DND-41 (cell line): ENCODE data around the gene ABTB1.

Experiments used
- ATAC-seq: fragments of 200-7000 bp; cut with Tn5 transposase; 3 replicates; pipeline ENCODE4 v1.9.1; 2021; ENCODE audit warnings: low read depth; ENCODE audit not compliant: insufficient read depth
- DNase-seq: peaks from one replicate; pipeline ENCODE4 v3.0.0-alpha.2; 2020
- H2AFZ ChIP-seq: 2 replicates; pipeline ENCODE4 v1.6.0; 2012; ENCODE audit warnings: low read depth, low read length
- H3K27ac ChIP-seq: 2 replicates; pipeline ENCODE4 v1.5.1; 2012; ENCODE audit warnings: low read length, inconsistent platforms
- H3K27me3 ChIP-seq: fragments of 200-600 bp; sonication (generic); 2 replicates; pipeline ENCODE4 v1.6.0; 2012; ENCODE audit warnings: low read length, mild to moderate bottlenecking, inconsistent platforms; ENCODE audit not compliant: insufficient read depth, poor library complexity
- H3K36me3 ChIP-seq: 2 replicates; pipeline ENCODE4 v1.5.1; 2012; ENCODE audit warnings: low read length, inconsistent platforms; ENCODE audit not compliant: insufficient read depth
- H3K4me1 ChIP-seq: 2 replicates; pipeline ENCODE4 v1.5.1; 2012; ENCODE audit warnings: mild to moderate bottlenecking, low read length; ENCODE audit not compliant: insufficient read depth
- H3K4me2 ChIP-seq: 2 replicates; pipeline ENCODE4 v1.6.0; 2012; ENCODE audit warnings: mild to moderate bottlenecking, moderate library complexity, low read length, inconsistent platforms; ENCODE audit not compliant: insufficient read depth
- H3K4me3 ChIP-seq, 2 experiments: fragments of 200-600 bp in 1 of 2; shearing (Covaris generic) in 1 of 2; 2 replicates each; pipeline ENCODE4 v1.5.1; 2012 to 2016; ENCODE audit warnings: inconsistent platforms in 2 of 2, low read length in 2 of 2, mild to moderate bottlenecking in 2 of 2, low read depth in 1 of 2, moderate library complexity in 1 of 2
- H3K79me2 ChIP-seq: 2 replicates; pipeline ENCODE4 v1.6.0; 2012; ENCODE audit warnings: low read length, inconsistent platforms; ENCODE audit not compliant: insufficient read depth
- H3K9ac ChIP-seq: 2 replicates; pipeline ENCODE4 v1.6.0; 2012; ENCODE audit warnings: low read depth, mild to moderate bottlenecking, inconsistent platforms, low read length, moderate library complexity
- H3K9me3 ChIP-seq: 2 replicates; pipeline ENCODE4 v1.5.1; 2012; ENCODE audit warnings: low read length, moderate library complexity, mild to moderate bottlenecking, inconsistent platforms; ENCODE audit not compliant: insufficient read depth, severe bottlenecking
- H4K20me1 ChIP-seq: 2 replicates; pipeline ENCODE4 v1.6.0; 2012; ENCODE audit warnings: low read length; ENCODE audit not compliant: insufficient read depth
- EZH2 ChIP-seq: IDR thresholded peaks from 3 replicates; pipeline ENCODE4 v1.6.1; 2012; ENCODE audit warnings: borderline replicate concordance, low read depth, mild to moderate bottlenecking, moderate library complexity, low read length, inconsistent platforms; ENCODE audit not compliant: severe bottlenecking
- TF ChIP-seq, protein P1 (sequence below): IDR thresholded peaks from 2 replicates; pipeline ENCODE4 v1.5.1; 2012; ENCODE audit warnings: borderline replicate concordance, low read length, moderate library complexity, mild to moderate bottlenecking; ENCODE audit not compliant: poor library complexity, severe bottlenecking; ENCODE audit errors: extremely low read depth

ABTB1 gene

DNA sequence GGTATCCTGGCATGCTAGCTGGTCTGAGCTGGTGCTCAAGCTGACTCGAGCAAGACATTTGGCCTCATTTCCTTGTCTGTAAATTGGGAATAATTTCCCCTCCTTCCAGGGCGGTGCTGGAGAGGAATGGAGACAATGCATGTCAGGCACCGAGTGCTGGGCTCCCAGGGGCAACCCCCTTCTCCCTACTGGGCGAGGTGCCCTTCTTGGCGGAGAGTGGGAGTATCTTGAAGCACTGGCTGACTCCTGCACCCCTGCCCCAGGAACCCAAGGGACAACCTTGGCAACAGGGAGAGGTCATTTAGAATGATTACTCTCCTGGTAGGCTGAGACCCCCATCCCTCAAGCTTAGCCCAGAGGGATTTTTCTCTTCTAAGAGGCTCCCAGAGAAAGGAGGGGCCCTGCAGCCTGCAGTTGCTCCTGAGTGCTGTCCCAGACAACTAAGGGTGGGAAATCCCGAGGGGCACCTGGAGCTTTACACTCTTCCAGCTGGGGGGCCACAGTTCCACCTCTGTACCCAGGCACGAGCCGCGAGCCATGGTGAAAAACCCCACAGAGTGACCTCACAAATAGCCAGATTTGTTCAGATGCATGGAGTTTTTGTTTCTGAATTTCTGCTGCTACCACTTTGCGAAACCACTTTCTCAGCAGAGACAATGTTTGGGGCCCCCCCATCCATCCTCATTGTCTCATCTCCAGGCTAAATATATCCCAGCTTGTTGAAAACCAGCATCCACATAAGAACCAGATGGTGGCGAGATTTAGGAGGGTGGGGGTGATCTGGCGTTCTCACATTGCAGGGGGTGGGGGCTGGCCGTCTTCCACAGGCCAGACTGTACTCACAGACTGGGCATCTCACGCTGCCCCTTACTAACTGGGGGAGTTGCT, 44.8 kb downstream of the ABTB1 start:
- ATAC-seq = no peak
- Histone ChIP-seq H3K4me2 (no peak overlapping the region), H4K20me1 (no peaks in the 10 kb centered on the region), H3K4me1 (no peaks in the 10 kb centered on the region), H2AFZ (no peak overlapping the region), H3K4me3 (no peak overlapping the region), H3K36me3 (no peaks in the 10 kb centered on the region), H3K27me3 (peaks cover 4% of the 10 kb centered on the region), H3K9ac (no peak overlapping the region), H3K27ac (no peak overlapping the region), H3K79me2 (no peaks in the 10 kb centered on the region), H3K9me3 (no peaks in the 10 kb centered on the region)
- no peak for DNase-seq
- TF ChIP-seq, protein P1, sequence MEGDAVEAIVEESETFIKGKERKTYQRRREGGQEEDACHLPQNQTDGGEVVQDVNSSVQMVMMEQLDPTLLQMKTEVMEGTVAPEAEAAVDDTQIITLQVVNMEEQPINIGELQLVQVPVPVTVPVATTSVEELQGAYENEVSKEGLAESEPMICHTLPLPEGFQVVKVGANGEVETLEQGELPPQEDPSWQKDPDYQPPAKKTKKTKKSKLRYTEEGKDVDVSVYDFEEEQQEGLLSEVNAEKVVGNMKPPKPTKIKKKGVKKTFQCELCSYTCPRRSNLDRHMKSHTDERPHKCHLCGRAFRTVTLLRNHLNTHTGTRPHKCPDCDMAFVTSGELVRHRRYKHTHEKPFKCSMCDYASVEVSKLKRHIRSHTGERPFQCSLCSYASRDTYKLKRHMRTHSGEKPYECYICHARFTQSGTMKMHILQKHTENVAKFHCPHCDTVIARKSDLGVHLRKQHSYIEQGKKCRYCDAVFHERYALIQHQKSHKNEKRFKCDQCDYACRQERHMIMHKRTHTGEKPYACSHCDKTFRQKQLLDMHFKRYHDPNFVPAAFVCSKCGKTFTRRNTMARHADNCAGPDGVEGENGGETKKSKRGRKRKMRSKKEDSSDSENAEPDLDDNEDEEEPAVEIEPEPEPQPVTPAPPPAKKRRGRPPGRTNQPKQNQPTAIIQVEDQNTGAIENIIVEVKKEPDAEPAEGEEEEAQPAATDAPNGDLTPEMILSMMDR = no peak
- no peak for TF ChIP-seq EZH2

DNA sequence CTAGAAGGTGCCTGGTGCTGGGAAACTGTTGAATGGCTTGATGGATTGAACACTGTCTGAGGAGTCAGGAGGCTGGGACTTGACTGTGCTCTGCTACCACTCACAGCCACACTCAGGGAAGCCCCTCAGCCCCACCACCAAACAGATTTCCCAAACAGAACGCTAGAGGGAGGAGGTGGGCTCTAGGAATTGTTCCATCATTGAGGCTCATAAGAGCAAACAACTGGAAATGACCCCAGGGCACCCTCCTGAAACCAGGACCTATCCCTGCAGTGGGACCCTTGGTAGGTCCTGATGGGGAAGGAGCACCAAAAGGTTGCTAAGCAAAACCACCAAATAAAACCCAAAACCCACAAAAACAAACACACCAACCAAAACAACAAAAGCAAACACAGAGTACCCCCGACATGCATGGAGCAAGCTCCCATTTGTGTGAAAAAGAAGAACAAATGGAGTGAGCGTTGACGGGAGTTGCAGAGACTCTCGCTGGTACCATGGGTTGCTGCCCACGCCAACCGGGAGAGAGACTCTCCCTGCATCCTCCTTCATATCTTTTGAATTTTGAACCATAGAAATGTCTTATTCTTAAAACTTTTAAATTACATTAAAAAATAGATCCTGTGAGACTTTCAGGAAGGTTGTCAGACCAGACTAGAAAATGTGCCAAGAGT, 45.6 kb downstream of the ABTB1 start:
- ATAC-seq = no peak
- Histone ChIP-seq H3K4me2 (no peak overlapping the region), H3K9me3 (no peaks in the 10 kb centered on the region), H3K4me3 (no peak overlapping the region), H3K27me3 (peaks cover 4% of the 10 kb centered on the region), H2AFZ (no peak overlapping the region), H4K20me1 (no peaks in the 10 kb centered on the region), H3K4me1 (no peaks in the 10 kb centered on the region), H3K9ac (no peak overlapping the region), H3K79me2 (no peaks in the 10 kb centered on the region), H3K27ac (no peak overlapping the region), H3K36me3 (no peaks in the 10 kb centered on the region)
- TF ChIP-seq, protein P1 = no peak
- TF ChIP-seq EZH2 = no peak
- DNase-seq = no peak

DNA sequence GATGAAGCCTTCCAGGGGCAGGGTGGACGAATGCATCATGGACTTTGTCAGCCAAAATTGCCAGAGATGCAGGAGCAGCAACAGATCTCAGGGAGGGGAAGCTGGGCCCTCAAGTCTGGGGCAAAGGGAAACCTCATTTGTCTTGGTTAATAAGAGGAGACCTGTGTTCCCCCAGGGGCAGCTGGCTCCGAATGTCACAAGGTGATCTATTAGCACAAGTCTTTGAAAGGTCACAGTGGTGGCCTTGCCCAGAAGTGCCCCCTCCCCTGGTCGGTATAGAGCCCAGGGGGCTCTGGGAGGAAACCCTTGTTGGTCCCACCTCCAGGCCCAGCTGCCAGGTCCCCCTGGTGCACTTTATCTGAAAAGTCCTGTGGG, 46.2 kb downstream of the ABTB1 start:
- Histone ChIP-seq H4K20me1 (no peaks in the 10 kb centered on the region), H3K36me3 (no peaks in the 10 kb centered on the region), H3K79me2 (no peaks in the 10 kb centered on the region), H3K9me3 (no peaks in the 10 kb centered on the region), H2AFZ (no peak overlapping the region), H3K4me1 (no peaks in the 10 kb centered on the region), H3K27me3 (peaks cover 4% of the 10 kb centered on the region), H3K4me2 (no peak overlapping the region), H3K9ac (no peak overlapping the region), H3K4me3 (no peak overlapping the region), H3K27ac (no peak overlapping the region)
- TF ChIP-seq, protein P1 = no peak
- no peak for TF ChIP-seq EZH2
- DNase-seq = no peak
- ATAC-seq = no peak
